ENCODE results near the gene EEF1A2.

DNA sequence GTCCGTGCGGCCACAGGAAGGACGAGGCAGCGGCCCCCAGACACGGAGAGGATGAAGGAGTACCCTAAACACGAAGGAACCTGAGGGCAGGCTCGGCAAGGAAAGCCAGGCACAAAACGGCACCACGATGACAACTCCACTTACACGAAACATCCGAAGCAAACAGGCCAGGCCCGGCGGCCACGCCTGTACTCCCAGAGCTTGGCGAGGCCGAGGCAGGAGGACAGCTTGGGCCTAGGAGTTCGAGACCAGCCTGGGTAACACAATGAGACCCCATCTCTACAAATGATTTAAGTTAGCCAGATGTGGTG lies 39.9 kb downstream of the EEF1A2 start:
- TF ChIP-seq, protein P1, sequence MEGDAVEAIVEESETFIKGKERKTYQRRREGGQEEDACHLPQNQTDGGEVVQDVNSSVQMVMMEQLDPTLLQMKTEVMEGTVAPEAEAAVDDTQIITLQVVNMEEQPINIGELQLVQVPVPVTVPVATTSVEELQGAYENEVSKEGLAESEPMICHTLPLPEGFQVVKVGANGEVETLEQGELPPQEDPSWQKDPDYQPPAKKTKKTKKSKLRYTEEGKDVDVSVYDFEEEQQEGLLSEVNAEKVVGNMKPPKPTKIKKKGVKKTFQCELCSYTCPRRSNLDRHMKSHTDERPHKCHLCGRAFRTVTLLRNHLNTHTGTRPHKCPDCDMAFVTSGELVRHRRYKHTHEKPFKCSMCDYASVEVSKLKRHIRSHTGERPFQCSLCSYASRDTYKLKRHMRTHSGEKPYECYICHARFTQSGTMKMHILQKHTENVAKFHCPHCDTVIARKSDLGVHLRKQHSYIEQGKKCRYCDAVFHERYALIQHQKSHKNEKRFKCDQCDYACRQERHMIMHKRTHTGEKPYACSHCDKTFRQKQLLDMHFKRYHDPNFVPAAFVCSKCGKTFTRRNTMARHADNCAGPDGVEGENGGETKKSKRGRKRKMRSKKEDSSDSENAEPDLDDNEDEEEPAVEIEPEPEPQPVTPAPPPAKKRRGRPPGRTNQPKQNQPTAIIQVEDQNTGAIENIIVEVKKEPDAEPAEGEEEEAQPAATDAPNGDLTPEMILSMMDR (IDR thresholded peaks at IDR 0.05; ENCODE audit: low read depth, low read length): no peak
- TF ChIP-seq EZH2phosphoT487 (IDR thresholded peaks at IDR 0.05; ENCODE audit: low read depth): no peak
